Measurements from ENCODE around the gene BAHCC1. TPM values are rescaled to one million over a fixed set of nuclear protein-coding genes. Genes with fewer than 3 reads are reported as not detected.

BAHCC1 gene
- total and polyA plus RNA-seq, 2 of the 8 experiments (the other 6 are each of a cell fraction or from before 2014, with no cell fraction given) = 0.26 to 0.58 TPM

DNA sequence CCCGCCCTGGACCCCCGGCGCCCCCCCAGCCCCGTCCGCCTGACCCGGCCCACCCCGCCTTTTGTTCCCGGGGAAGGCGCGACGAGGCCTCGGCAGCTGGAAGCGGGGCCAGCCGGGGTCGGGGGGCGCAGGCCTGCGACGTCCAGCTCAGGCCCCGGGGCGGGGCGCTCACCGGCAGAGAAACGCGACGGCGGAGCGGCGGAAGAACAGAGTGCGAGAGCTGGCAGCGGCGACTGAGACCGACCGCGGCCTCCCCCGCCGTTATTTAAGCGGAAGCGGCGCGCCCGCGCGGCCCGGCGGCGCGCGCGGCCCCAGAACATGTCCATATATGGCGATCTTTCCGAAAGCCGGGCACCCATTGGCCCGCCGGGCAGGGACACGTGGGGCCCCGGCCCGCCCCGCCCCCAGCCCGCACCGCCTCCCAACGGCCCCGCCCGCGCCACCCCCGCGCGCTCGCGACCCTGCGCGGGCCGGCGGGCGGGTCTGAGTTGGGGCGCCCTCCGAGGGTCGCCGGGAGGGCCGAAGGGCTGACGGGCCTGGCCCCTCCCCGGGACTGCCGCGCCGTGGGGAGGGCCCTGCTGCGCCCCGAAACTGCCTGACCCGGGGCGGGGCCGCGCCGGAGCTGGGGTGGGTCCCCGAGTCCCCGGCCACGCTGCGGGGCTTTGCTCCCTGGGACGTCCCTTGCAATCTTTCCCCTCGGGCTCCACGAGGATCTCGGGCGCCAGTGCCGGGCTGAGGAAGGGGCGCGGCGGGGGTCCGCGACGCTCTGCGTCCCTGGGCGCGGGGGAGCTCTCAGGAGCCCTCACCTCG lies 117.5 kb downstream of the BAHCC1 start, which contains the start of gene ACTG1:
Gene ACTG1, minus strand, starts transcription at position 238 of the 810 bp plus-strand sequence. CDS start 445 bp downstream, outside the sequence.
- peaks cover 24 to 45% of the 10 kb centered on the region in 2 experiments for H3K79me2 ChIP-seq (ENCODE audit: control insufficient read depth in 1 of 2, insufficient read depth in 2 of 2, low read length in 2 of 2)
- H2BK5ac ChIP-seq (ENCODE audit: low read depth, low read length) = peak within 1 kb of the TSS; percentile 83
- H4K5ac ChIP-seq (ENCODE audit: insufficient read length, low read depth, low read length) = peak within 1 kb of the TSS; percentile 53
- no peak within 1 kb of the TSS for H3K14ac ChIP-seq (ENCODE audit: insufficient read length)
- peak within 1 kb of the TSS; percentile 46 for H3K56ac ChIP-seq (replicated peaks; ENCODE audit: insufficient read length, low read depth, low read length)
- no peaks in the 10 kb centered on the region for H3K9me3 ChIP-seq (ENCODE audit: insufficient read depth in 2 of 2, low read depth in 1 of 2, low read length in 1 of 2)
- FAIRE-seq (no peak), DNase-seq (ENCODE audit: low read depth in 1 of 2, low spot score in 2 of 2) (peak in 1 of 2 experiments; percentile 91)
- 2% methylated on average over 32 of the region's 111 CpGs; no CpG with 5 or more reads in 1 of the 2 experiments for WGBS, 2 experiments (ENCODE audit: extremely low coverage in 1 of 2, insufficient coverage in 1 of 2, insufficient read length in 1 of 2, insufficient replicate concordance in 2 of 2, low coverage in 1 of 2, low lambda C conversion rate in 2 of 2, missing lambda C conversion rate in 1 of 2)
- H2BK20ac ChIP-seq (ENCODE audit: low read length) = no peak within 1 kb of the TSS
- H4K91ac ChIP-seq (replicated peaks; ENCODE audit: insufficient read length, low read length) = peak within 1 kb of the TSS; percentile 95
- peak within 1 kb of the TSS; percentile 78 for H3K4ac ChIP-seq (replicated peaks; ENCODE audit: insufficient read length, low read depth, low read length)
- no peak within 1 kb of the TSS; the same call in 1 of the 2 replicates for H2BK15ac ChIP-seq (ENCODE audit: low read length)
- H2BK12ac ChIP-seq (ENCODE audit: low read depth, low read length) = peak within 1 kb of the TSS; percentile 68; the same call in 1 of the 2 replicates
- peaks cover 19 to 37% (median 31%) of the 10 kb centered on the region in 4 experiments; a peak in 7 of 8 replicates for H3K36me3 ChIP-seq (ENCODE audit: control insufficient read depth in 2 of 4, insufficient read depth in 4 of 4, low read length in 3 of 4)
- peak within 1 kb of the TSS; percentile 75 to 93 (median 90) for H3K4me3 ChIP-seq (ENCODE audit: extremely low read depth in 1 of 4, insufficient read depth in 2 of 4, low read depth in 3 of 4, low read length in 4 of 4)
- H3K79me1 ChIP-seq (ENCODE audit: low read depth, low read length) = peaks cover 19% of the 10 kb centered on the region
- peaks cover 25% of the 10 kb centered on the region for H3K23me2 ChIP-seq (ENCODE audit: low read depth, low read length)
- ChIA-PET CTCF (ENCODE audit: partially characterized antibody) (interaction anchor here (0.9 to 1.0 kb wide), 2 partner anchors 10 kb away, joined by 3 read pairs; no protein-coding TSS in a partner anchor), POLR2A (ENCODE audit: partially characterized antibody) (interaction anchor here (0.7 to 35.8 kb wide), 36 partner anchors 3 to 399 kb away, joined by 3 to 1004 read pairs (median 5); partner anchors contain the start of genes ACTG1, ARL16, BAHCC1 and FAAP100)
- H3K18ac ChIP-seq (ENCODE audit: extremely low read depth, low read length) = peak within 1 kb of the TSS; percentile 83
- H2AFZ ChIP-seq (ENCODE audit: low read length) = no peak within 1 kb of the TSS
- no peak within 1 kb of the TSS for H2AK5ac ChIP-seq (ENCODE audit: low read depth, low read length)
- H3K4me2 ChIP-seq (ENCODE audit: insufficient read depth in 1 of 2, low read depth in 2 of 2, low read length in 2 of 2) = peak within 1 kb of the TSS; percentile 97 to 98
- peak within 1 kb of the TSS; percentile 96 for H4K8ac ChIP-seq (ENCODE audit: extremely low read depth, insufficient read depth, low read length)
- peak within 1 kb of the TSS; percentile 76 to 96 (median 94) for H3K9ac ChIP-seq (replicated peaks in 1 of 4; ENCODE audit: extremely low read depth in 1 of 4, low read depth in 3 of 4, low read length in 3 of 4)
- H2BK120ac ChIP-seq (replicated peaks; ENCODE audit: low read depth, low read length) = no peak within 1 kb of the TSS
- H3K27ac ChIP-seq (ENCODE audit: low read depth, low read length) = peak within 1 kb of the TSS; percentile 89
- no peak within 1 kb of the TSS for H3K23ac ChIP-seq (ENCODE audit: insufficient read length)
- H3K4me1 ChIP-seq (replicated peaks in 1 of 4; ENCODE audit: control insufficient read depth in 3 of 4, insufficient read depth in 4 of 4, low read length in 3 of 4) = peaks cover 0 to 20% (median 11%) of the 10 kb centered on the region in 4 experiments; a peak in 5 of 7 replicates
- peaks cover 0 to 3% (median under 1%) of the 10 kb centered on the region in 4 experiments; a peak in 2 of 7 replicates for H3K27me3 ChIP-seq (replicated peaks in 1 of 4; ENCODE audit: control insufficient read depth in 3 of 4, extremely low read depth in 1 of 4, insufficient read depth in 3 of 4, low read length in 3 of 4)
- H4K20me1 ChIP-seq (replicated peaks in 1 of 2; ENCODE audit: control insufficient read depth in 1 of 2, insufficient read depth in 2 of 2, low read length in 2 of 2) = peaks cover 23 to 34% of the 10 kb centered on the region in 2 experiments
- TF ChIP-seq, protein P1, sequence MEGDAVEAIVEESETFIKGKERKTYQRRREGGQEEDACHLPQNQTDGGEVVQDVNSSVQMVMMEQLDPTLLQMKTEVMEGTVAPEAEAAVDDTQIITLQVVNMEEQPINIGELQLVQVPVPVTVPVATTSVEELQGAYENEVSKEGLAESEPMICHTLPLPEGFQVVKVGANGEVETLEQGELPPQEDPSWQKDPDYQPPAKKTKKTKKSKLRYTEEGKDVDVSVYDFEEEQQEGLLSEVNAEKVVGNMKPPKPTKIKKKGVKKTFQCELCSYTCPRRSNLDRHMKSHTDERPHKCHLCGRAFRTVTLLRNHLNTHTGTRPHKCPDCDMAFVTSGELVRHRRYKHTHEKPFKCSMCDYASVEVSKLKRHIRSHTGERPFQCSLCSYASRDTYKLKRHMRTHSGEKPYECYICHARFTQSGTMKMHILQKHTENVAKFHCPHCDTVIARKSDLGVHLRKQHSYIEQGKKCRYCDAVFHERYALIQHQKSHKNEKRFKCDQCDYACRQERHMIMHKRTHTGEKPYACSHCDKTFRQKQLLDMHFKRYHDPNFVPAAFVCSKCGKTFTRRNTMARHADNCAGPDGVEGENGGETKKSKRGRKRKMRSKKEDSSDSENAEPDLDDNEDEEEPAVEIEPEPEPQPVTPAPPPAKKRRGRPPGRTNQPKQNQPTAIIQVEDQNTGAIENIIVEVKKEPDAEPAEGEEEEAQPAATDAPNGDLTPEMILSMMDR (IDR thresholded peaks at IDR 0.05; ENCODE audit: control extremely low read depth in 1 of 3, insufficient read depth in 1 of 3, low read depth in 1 of 3, low read length in 3 of 3) = no peak
- TF ChIP-seq RFX5 (IDR thresholded peaks at IDR 0.05; ENCODE audit: borderline replicate concordance, low read depth, low read length) (no peak), JUN (IDR thresholded peaks at IDR 0.05; ENCODE audit: low read depth, low read length) (no peak), SP4 (IDR thresholded peaks at IDR 0.05; ENCODE audit: low read length) (no peak), SIRT6 (IDR thresholded peaks at IDR 0.05; ENCODE audit: low read length) (no peak), KDM1A (IDR thresholded peaks at IDR 0.05; ENCODE audit: borderline replicate concordance, low read length) (no peak), CEBPB (IDR thresholded peaks at IDR 0.05; ENCODE audit: low read depth, low read length) (no peak)
- TF ChIP-seq, protein P2, sequence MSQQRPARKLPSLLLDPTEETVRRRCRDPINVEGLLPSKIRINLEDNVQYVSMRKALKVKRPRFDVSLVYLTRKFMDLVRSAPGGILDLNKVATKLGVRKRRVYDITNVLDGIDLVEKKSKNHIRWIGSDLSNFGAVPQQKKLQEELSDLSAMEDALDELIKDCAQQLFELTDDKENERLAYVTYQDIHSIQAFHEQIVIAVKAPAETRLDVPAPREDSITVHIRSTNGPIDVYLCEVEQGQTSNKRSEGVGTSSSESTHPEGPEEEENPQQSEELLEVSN (IDR thresholded peaks at IDR 0.05) = no peak

All from H1 (cell line).